HEK293 (cell line): ENCODE data around the gene PARD3B.

Source experiments
- SCRT1 ChIP-seq: fragments of 450-650 bp; formaldehyde crosslinking; IDR thresholded peaks from 2 replicates; pipeline ENCODE4 v1.5.1; 2016; ENCODE audit warnings: missing biosample characterization, missing genetic modification characterization, borderline replicate concordance
- SP2 ChIP-seq: fragments of 450-650 bp; formaldehyde crosslinking; IDR thresholded peaks from 2 replicates; pipeline ENCODE4 v1.5.1; 2016; ENCODE audit warnings: missing biosample characterization, missing genetic modification characterization
- ZNF114 ChIP-seq: fragments of 450-650 bp; formaldehyde crosslinking; IDR thresholded peaks from 2 replicates; pipeline ENCODE4 v1.5.0; 2017; ENCODE audit warnings: missing biosample characterization, missing genetic modification characterization
- ZNF223 ChIP-seq: fragments of 450-650 bp; formaldehyde crosslinking; IDR thresholded peaks from 2 replicates; pipeline ENCODE4 v1.5.1; 2016; ENCODE audit warnings: missing biosample characterization, missing genetic modification characterization
- ZNF677 ChIP-seq: fragments of 450-650 bp; IDR thresholded peaks from 2 replicates; pipeline ENCODE4 v1.5.0; 2018; ENCODE audit warnings: missing biosample characterization, mild to moderate bottlenecking, missing genetic modification characterization, moderate library complexity
- ZNF777 ChIP-seq: fragments of 450-650 bp; formaldehyde crosslinking; IDR thresholded peaks from 2 replicates; pipeline ENCODE4 v1.5.1; 2017; ENCODE audit warnings: missing biosample characterization, missing genetic modification characterization, borderline replicate concordance

GRCh38 chr2:205405194-205405593, 859.9 kb downstream of the PARD3B start:
- TF ChIP-seq ZNF777 (tag by site-specific recombination) (no peak), ZNF223 (tag by site-specific recombination) (no peak), ZNF677 (tag by site-specific recombination) (no peak), SP2 (tag by site-specific recombination) (no peak), ZNF114 (tag by site-specific recombination) (no peak), SCRT1 (tag by site-specific recombination) (no peak)
